COLO829 (cell line): Measurements from ENCODE around the gene CHCHD6.

ENCODE experiments used
- DNase-seq: peaks from one replicate; pipeline ENCODE4 v3.0.0; 2012; ENCODE audit warnings: low spot score

Gene CHCHD6

DNA sequence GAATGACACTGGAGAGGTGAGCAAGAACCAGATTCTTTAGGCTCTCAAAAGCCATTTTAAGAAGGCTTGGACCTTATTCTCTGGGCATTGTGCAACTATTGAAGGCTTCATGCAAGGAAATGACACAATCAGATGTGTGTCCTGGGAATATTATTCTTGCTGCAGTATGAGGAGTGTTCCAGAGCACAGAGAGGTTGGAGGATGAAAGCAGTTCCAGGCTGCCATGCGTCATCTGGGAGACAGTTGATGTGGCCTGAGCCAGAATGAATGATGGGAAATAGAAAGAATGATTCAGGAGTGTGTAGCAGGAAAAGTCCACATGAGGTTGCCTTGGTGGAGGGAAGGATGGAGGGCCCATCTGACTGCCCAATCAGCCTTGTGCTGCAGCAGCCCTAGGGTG is 123.1 kb downstream of the CHCHD6 start:
- no peak for DNase-seq

DNA sequence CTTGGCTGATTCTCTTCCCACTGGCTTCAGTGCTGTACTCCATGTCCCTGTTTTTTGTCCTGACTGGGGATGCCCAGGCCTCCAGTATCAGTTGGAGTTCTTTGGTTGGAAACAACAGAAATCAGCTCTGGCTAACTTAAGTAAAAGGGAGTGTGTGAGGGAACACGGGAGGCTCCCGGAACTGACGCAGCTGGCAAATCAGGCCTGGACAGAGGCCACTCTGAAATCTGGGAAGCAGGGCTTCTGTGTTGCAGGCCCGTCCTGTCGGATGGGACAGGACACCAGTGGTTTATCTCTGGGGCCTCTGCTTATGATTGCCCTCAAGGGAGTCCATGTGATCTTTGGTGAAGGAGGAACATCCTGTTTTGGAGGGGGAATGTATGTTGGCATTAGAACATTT is 124.3 kb downstream of the CHCHD6 start:
- no peak for DNase-seq

DNA sequence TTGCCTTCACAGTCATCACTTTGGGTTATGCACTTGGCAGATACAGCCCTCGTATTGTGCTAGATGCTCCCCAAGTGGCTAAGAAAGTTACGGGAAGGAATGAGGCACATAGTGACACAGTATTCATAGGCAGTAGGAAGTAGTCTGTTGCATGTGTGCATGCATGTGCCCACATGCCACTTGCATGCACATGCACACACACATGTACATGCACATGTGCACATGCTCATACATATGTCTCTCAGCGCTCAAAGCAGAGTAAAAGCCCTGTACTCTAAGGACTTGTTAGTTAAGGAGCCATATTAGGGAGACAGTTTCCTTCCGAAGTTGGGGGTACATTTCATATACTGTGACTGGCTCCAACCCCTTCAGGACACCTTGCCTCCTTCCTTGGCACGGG is 128.9 kb downstream of the CHCHD6 start:
- no peak for DNase-seq

GRCh38 chr3:126834596-126835471 is 130.8 kb downstream of the CHCHD6 start:
- DNase-seq, result no peak

DNA sequence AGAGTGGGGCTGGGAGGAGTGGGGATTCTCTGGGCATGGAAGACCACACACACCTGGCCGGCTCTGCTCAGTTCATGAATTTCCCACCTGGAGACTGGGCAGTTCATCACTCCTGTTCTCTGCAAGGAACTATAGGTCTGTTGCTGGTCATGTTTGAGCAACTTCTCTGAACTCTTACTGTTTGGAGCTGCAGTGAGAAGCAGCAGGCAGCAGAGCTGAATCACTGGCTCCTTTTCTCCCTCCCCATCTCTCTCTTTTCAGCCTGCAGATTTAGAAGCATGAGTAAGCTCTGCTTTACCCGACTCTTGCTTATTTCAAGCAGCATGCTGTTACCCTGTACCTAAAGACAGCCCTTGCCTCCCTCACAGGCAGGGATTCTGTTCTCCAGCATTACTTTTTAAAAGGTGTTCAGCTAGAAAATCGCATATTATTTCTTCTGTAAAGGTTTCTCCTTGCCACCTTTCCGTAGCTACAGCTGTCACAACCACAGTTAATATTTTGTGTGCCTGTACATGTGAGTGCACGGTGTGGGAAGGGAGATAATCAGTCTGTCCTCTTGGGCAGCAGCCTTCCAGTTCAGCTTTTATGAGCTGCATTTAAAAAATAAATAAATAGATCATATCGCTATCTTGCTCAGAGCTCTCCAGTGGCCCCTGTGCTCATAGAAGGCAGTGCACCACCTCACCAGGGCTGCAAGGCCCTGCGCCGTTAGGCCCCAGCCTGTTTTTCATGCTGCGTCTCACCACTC is 131.6 kb downstream of the CHCHD6 start:
- DNase-seq, result no peak

DNA sequence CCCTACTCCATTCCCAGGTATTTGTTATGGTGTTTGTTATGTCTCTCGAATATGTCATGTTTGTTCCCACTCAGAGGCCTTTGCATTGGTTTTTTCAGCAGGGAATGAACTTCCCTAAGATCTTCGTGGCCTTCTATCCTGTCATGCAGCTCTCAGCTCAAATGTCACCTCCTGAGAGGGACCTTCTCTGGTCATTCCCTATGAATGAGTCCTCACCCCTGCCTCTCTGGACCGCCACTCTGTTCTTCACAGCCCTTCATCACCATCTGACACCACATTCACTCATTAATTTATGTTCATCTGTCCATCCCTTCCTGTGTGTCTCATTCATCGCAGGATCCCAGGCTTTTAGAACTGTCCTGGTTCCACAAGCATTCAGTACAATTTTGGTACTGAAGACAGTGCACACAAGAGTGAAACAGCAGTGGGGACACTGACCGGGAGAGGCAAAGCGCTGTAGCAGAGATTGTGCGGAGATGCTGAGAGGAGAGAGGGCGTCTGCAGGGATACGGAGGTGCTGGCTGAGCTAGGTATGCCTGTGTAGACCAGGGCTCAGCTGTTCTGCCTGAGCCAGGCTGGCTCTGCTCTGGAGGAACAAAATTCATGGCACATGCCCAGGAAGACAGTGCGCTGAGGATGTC is 132.3 kb downstream of the CHCHD6 start:
- no peak for DNase-seq

DNA sequence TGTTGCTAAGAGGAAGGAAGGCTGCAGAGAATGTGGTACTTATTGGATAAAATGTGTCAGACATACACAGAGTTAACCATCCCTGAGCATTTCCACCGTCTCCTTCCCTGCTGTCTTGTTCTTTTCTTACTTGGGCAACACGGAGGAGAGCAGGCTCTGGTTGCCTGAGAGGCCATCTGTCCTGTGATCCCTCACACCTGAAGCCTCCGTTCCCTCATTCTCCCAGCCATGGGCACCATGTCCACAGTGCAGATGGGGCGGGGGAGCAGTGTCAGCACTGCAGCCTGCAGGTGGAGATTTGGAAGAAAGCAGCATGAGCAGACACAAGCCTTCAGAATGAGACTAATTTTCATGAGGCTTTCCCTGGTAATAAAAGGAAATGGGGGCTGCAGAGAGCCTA is 133.7 kb downstream of the CHCHD6 start:
- DNase-seq, result no peak

- no peak for DNase-seq
These were observed 142.1 kb downstream of the CHCHD6 start for GRCh38 chr3:126845920-126846715.

- no peak for DNase-seq
These were observed 143.0 kb downstream of the CHCHD6 start for GRCh38 chr3:126847061-126847460.

- no peak for DNase-seq
These were observed 145.0 kb downstream of the CHCHD6 start for GRCh38 chr3:126848991-126849390.

DNA sequence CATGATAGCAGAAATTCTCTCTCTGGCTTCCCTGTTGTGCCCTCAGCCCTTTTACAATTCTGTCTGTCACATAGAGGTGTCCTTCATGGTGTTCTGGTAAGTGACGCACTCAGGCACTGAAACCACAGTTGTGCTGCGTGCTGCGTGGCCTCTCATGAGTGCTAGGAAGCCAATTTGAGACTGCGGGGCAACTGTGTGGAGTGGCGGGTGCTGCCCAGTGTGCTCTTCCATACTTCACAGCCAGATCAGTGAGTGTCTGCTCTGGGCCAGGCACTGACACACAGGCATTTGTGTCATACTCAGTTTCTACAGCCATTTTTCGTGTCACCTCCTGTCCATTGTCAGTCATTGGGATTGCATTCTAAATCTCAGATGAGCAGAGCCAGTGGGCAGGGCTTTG is 145.7 kb downstream of the CHCHD6 start:
- DNase-seq, result no peak

DNA sequence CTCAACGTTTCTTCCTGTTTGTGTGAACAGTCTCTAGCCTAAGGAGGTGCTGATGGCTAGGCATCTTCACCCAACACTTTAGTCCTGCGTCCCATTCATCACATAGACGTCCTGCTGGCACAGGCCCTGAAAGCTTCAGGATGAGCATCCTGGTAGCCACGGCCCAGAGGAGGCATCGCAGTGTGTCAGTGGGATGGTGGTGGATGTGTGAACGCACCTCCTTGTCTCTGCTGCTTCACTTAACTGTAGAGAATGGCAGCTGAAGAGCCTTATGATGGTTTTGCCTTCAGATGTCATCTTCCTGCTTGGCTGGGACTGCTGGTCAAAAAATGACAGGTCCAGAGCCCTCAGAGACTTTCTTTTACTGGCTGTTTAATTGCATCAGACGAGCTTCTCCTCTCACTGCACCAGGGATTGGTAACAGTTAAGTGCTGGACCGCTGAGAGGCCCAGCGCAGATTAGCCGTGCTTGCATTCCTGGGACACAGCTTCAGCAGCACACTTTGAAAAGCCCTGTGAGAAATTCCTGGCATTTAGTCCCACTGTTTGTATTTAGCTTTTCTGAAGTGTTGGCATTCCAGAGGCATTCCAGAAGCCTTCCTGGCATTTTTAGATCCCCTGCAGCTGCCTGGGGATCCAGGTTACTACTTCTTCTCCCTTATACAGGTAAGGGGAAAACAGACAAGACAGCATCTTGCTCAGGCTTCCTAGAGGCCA is 146.5 kb downstream of the CHCHD6 start:
- DNase-seq, result no peak

DNA sequence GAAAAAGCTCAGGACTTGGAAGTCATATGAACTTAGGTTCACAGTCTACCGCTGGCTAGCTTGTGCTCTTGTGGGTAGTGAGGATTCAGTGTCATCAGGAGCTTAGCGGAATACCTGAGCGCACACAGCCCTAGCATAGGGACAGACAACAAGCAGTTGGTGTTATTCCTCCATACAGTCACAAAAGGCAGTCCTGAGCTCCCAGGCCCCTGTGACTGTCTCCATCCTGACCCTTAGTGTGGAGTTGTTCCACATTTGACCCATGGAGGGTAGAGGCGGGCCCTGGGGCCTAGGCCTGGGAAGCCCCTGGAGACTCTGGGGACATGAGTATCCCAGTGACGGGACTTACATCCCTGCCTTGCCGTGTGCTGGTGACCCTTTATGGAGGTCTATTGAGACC is 147.3 kb downstream of the CHCHD6 start:
- DNase-seq, result no peak

DNA sequence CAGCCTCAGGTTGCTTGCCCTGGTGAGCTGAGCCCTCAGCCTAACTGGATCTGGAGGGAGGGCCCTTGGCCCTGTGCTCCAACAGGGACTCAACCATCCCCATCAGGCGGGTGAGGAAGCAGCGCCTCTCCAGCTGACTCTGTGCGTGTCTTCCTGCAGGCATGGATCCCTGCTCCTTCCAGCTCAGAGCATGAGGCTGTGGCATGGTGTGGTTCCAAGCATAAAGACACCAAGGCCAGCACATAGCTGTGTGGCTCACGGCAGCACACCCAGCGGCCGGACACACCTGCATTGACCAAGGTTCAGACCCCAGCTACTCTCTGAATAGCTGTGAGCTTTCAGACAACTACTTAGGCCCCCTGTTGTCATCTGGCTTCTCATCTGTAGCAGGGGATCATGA is 147.9 kb downstream of the CHCHD6 start:
- DNase-seq, result no peak

DNA sequence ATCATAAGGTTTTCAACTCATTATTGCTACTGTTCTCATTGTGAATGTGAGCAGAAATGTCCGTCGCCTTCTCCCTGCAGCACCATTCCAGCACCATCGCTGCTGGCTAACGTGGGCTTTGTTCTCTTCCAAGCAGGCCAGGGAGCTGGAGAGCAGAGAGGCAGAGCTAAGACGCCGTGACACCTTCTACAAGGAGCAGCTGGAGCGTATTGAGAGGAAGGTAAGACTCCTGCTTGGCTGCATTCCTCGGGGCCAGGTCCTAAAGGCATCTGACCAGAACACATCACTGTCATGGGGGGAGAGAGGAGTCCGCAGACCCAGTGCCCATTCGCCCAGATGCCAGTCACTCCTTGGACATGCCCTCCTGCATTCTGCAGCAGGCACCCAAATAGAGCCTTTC is 148.5 kb downstream of the CHCHD6 start:
- DNase-seq, result no peak

- no peak for DNase-seq
These were observed 150.6 kb downstream of the CHCHD6 start for GRCh38 chr3:126854666-126855065.

DNA sequence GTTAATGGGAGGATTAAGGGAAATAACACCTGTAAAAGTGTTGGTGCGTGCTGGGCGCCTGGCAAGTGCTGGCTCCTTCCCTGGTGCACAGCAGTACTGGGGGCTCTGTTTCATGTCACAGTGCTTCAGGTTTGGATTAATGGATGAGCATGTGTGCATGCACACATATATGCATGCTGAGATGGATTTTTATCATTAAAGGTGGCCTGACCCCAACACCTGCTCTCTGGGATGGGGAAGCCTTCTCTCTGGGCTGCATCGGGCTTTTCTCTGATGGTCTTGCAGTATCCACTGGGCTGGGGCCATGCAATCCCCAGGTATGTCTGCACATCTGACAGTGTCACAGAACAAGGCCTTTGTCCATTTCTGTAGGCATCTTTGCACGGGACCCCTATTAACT is 151.3 kb downstream of the CHCHD6 start:
- no peak for DNase-seq

- no peak for DNase-seq
These were observed 153.9 kb downstream of the CHCHD6 start for GRCh38 chr3:126857928-126858327.

GRCh38 chr3:126858401-126858800 is 154.4 kb downstream of the CHCHD6 start:
- DNase-seq, result no peak

- no peak for DNase-seq
These were observed 154.8 kb downstream of the CHCHD6 start for GRCh38 chr3:126858887-126859286.

DNA sequence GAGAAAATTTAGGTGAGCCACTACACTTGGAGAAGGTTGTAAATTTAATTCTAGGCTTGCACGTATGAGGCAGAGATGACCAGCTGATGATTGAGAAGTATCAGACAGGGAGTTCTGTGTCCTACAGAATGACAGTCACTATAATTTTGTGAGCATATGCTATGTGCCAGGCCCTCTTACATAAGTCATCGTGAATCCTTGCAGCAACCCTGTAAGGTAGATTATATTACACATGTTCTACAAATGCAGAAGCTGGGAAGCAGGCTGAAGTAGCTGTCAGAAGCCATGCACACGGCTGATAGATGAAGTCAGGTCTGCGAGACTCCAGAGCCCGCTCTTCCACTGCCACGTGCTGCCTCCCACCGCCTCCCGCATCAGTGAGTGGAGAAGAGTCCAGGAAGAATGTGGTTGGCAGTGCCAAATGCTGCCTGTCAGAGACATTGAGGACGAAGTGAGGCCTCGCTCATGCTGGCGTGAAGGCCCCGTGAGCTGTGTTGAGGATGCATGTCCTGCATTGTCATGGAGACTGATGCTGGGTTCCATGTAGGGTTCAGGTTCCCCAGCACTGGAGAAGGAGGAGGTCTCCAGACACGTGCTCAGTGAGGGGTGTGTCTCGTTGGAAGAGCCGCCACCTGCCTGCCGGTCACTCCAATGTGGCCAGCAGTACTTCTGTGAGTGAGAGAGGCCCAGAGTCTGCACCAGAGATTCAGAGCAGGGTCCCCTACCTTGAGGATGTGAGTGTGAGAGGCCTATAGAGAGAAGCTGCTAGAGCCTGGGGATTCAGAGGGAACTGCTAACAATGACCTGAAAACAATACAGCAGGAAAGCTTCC is 155.6 kb downstream of the CHCHD6 start:
- DNase-seq, result no peak
